Effector CD4-positive, alpha-beta T cell (primary cell): ENCODE measurements around the gene DOCK3.
"Not testable (repeated sequence)": the region's sequence is repeated elsewhere in the genome, so short reads cannot be mapped to it uniquely, and the experiment has no call there.

Source experiments
- DNase-seq: peaks from one replicate; pipeline ENCODE4 v3.0.0-alpha.2; 2020

The DOCK3 gene

GRCh38 chr3:51340013-51340829 lies 665.5 kb downstream of the DOCK3 start:
- no peak for DNase-seq

- no peak for DNase-seq
These were observed 666.4 kb downstream of the DOCK3 start for GRCh38 chr3:51340989-51341636.

- no peak for DNase-seq
These were observed 669.4 kb downstream of the DOCK3 start for GRCh38 chr3:51343918-51344687.

- no peak for DNase-seq
These were observed 676.0 kb downstream of the DOCK3 start for GRCh38 chr3:51350751-51351150.

- DNase-seq: no peak
These were observed 678.4 kb downstream of the DOCK3 start for GRCh38 chr3:51353131-51353530.

GRCh38 chr3:51353691-51354090 lies 679.0 kb downstream of the DOCK3 start:
- DNase-seq: no peak

GRCh38 chr3:51354172-51354571 lies 679.4 kb downstream of the DOCK3 start:
- no peak for DNase-seq

GRCh38 chr3:51354731-51355615 lies 680.2 kb downstream of the DOCK3 start:
- DNase-seq: no peak

- no peak for DNase-seq
These were observed 681.3 kb downstream of the DOCK3 start for GRCh38 chr3:51355891-51356578.

GRCh38 chr3:51357856-51358255 lies 683.1 kb downstream of the DOCK3 start:
- no peak for DNase-seq

GRCh38 chr3:51358981-51359380 lies 684.3 kb downstream of the DOCK3 start:
- DNase-seq: no peak

GRCh38 chr3:51360806-51361205 lies 686.1 kb downstream of the DOCK3 start:
- DNase-seq: no peak

- no peak for DNase-seq
These were observed 687.0 kb downstream of the DOCK3 start for GRCh38 chr3:51361746-51362145.

GRCh38 chr3:51362476-51362875 lies 687.7 kb downstream of the DOCK3 start:
- no peak for DNase-seq

GRCh38 chr3:51368276-51368675 lies 693.5 kb downstream of the DOCK3 start:
- DNase-seq: not testable (repeated sequence)

GRCh38 chr3:51371943-51372557 lies 697.3 kb downstream of the DOCK3 start:
- DNase-seq: peak; percentile 42

- no peak for DNase-seq
These were observed 699.1 kb downstream of the DOCK3 start for GRCh38 chr3:51373658-51374421.

- DNase-seq: no peak
These were observed 699.7 kb downstream of the DOCK3 start for GRCh38 chr3:51374456-51374855.

GRCh38 chr3:51375136-51375535 lies 700.4 kb downstream of the DOCK3 start:
- no peak for DNase-seq

GRCh38 chr3:51375571-51375970 lies 700.8 kb downstream of the DOCK3 start:
- no peak for DNase-seq

GRCh38 chr3:51378065-51378464 lies 703.3 kb downstream of the DOCK3 start:
- no peak for DNase-seq
